Measurements from ENCODE around the gene ESYT2.

- TF ChIP-seq GATA3 (IDR thresholded peaks at IDR 0.05; ENCODE audit: low read depth, low read length): no peak
- no peak for TF ChIP-seq GATA2 (IDR thresholded peaks at IDR 0.05; ENCODE audit: low read depth, low read length)
Measured at GRCh38 chr7:158804335-158804734, 25.0 kb downstream of the ESYT2 start.

All from SH-SY5Y (cell line).